Measurements from ENCODE around the gene TSPAN31.

Gene TSPAN31

GRCh38 chr12:57793920-57794319 lies 49.1 kb downstream of the TSPAN31 start:
- DNase-seq (ENCODE audit: low read depth): peak; percentile 93

GRCh38 chr12:57795354-57795753 lies 50.5 kb downstream of the TSPAN31 start:
- peak; percentile 93 for DNase-seq (ENCODE audit: low read depth)

- DNase-seq (ENCODE audit: low read depth): no peak
Observed at GRCh38 chr12:57796996-57797395, 52.2 kb downstream of the TSPAN31 start.

DNA sequence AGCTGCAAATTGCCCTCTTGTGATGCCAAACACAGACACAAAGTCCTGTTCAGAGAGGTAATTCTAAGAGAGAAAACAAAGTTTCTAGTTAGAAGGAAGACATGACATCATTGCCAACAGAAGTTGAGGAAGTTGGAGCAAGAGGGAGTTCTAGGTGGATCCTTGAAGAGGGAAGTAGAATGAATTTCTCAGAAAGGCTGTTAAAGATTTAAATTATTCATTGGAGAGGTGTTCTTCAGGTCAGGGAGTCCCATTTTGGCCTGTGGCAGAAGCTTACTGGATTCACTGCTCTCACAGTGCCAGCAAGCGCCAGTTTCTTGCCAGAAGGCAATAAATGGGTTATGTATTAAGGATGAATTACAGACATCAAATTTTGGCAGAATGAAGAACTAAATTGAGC lies 53.1 kb downstream of the TSPAN31 start:
- DNase-seq (ENCODE audit: low read depth): no peak

All from ELR (cell line).